Stimulated activated CD8-positive, alpha-beta memory T cell treated with anti-CD3 and anti-CD28 coated beads, Interleukin-2, amount 100 ng/mL, for 1 hour (primary cell): ENCODE results near the gene CATSPER3.

Source experiments
- DNase-seq, 2 donors: peaks; one replicate each; pipeline ENCODE4 v3.0.0-alpha.2; 2020; ENCODE audit warnings: low read depth in 2 of 2

The CATSPER3 gene

DNA sequence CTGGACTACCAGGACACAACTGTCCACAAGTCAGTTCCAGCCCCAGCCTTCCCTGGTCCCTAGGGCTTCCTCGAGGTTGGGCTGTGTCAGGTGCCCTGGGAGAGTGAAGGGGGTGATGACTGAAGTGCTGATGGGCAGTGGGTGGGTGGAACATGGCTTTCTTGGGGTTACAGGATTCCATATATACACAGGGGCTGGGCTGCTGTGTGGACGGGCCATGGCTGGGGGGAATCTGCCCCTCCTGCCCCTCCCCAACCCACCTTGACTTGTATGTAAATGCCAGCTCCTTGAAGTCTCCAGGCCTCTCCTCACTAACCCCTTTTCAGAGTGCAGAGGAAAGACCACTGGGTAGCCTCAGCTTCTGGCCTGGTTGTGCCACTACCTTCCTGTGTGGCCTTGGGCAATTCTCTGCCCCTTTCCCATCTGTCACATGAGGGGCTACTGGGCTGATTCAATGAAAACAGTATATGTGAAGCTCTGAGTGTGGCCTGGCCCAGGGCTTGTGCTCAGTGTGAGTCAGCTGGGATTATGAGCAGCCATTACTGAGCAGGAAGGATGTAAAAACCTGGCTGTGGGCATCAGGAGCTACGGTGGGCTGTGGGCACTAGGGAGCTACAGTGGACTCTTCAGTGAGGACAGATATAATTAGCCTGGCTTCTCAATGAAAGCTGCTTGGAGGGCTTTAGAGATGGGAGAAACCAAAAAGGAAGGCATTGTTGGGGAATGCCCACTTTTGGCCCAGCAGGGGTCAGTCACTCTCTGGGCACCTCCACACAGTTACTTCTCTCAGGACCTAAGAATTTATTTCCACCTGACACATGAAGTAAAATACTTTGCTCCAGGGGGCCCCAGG, 43.0 kb downstream of the CATSPER3 start:
- no peak for DNase-seq

DNA sequence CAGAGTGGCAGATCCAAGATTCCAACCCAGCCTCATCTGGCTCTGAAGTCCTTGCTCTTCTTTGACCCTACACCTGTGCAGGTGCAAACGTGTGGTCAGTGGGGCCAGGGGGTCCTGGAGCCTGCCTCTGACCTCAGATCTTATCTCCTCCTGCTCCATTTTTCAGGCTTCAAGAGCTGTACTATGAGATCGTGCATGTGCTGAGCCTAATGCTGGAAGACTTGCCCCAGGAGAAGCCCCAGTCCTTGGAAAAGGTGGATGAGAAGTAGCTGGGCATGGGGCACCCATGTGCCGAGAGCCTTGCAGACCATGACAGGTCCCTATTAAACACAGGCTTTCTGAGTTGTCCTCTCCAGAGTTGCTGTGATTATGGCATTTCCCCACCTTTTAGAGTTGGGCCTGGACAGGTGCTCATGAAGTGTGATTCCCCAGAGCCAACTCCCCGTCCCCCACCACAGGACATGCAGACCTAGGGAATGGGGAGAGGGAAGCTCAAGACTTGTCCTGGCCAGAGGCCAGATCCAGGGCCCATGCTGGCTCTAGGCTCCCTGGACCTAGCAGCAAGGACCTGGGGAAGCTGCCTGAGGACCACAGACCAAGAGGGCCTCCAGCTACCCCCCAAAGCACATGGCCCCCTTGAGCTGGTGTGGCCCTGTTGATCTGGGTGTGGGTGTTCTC, 43.8 kb downstream of the CATSPER3 start:
- DNase-seq, result no peak

DNA sequence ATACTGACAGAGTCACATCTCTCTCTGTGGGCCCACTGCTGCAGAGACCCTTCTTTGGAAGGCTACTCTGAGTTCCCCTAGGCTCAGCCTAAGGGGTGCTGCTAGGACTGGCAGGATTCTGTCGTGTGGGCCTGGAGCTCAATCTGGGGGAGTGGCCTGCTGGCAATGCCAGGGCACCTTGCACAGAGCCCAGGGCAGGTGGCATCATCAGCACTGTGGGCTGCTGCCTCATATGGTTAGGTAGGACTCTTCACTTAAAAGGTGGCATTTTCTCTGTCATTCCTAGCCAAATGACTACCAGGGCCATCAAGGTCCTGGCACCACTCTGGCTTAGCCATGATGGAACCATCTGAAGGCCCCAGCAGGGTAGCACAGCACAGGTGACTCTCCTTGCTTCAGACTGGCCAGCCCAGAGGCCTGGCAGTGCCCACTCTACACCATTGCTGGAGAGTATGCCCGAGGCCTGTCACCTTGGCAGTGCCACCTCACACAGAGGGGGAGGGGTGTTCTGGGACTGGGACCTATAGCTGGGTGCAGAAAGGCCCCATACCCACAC, 44.4 kb downstream of the CATSPER3 start:
- DNase-seq, result no peak

DNA sequence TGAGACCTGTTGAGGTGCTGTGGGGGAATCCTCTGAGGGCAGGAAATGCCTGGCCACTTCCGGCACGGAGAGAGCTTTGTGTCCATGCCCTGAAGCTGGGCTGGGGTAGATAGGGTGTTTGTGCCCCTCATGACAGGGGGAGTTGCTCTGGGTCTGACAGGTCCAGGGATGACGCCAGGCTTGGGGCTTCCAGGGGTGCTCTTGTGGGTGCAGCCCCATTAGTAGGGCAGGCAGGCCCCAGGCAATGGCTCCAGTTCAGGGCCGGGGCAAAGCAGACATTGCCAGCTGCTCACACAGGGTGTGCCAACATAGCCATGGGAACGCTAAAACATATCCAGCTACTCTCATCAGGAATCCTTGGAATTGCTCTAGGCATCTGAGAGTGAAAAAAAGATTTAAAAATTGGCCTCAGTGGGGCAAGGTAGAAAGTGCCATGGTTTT, 45.3 kb downstream of the CATSPER3 start:
- DNase-seq, result no peak

DNA sequence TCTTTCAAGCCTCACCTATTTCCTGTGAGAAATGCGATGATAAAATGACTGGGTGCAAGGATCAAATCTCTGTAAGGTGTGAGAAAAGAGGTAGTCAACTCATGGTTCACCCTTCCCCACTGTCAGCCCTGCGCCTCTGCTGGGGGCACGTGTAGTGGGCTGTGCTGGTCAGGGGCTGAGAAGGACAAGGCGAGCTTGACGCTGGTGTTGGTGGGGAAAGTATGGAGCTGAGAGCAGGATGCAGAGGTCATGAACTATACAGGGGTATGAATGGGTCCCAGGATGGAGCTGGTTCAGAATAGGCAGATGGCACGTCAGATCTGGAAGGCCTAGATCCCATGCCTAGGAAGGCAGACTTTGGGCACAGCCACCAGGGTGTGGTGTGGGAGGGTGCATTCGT, 45.7 kb downstream of the CATSPER3 start:
- no peak for DNase-seq

DNA sequence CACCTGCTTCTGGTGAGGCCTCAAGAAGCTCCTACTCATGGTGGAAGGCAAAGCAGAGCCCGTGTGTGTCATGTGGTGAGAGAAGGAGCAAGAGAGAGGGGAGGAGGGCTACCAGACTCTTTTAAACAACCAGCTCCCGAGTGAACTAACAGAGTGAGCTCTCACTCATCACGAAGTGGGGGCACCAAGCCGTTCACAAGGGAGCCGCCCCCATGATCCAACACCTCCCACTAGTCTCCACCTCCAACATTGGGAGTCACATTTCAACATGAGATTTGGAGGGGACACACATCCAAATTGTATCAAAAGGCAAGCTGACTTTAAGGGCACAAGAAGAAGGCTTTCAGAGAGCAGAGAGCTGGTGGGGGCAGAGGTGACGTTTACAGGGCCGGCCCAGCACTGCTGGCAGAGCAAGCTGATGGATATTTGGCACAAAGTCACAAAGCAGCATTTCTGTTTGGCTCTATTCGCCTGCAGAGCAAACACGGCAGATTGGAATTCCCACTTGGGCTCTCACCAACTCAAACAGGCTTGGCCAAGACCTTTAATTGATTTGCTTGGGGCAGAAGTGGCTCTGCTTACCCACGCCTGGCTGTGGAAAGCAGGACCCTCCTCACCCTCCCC, 46.4 kb downstream of the CATSPER3 start:
- no peak for DNase-seq

DNA sequence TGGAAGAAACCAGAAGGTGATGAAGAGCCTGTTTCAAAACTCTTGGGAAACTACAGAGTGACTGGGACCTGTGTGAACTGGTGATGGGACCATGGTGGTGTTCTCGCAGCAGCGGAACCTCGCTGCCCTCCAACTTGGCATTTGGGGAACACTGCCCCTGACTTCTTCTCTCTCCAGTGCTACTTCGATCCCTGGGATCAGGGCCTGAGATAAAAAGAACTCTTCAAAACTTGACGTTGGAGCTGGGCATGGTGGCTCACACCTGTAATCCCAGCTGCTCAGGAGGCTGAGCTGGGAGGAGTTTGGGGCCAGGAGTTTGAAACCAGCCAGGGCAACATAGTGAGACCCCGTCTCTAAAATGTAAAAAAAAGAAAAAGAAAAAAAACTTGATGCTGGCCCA, 48.2 kb downstream of the CATSPER3 start:
- no peak for DNase-seq

DNA sequence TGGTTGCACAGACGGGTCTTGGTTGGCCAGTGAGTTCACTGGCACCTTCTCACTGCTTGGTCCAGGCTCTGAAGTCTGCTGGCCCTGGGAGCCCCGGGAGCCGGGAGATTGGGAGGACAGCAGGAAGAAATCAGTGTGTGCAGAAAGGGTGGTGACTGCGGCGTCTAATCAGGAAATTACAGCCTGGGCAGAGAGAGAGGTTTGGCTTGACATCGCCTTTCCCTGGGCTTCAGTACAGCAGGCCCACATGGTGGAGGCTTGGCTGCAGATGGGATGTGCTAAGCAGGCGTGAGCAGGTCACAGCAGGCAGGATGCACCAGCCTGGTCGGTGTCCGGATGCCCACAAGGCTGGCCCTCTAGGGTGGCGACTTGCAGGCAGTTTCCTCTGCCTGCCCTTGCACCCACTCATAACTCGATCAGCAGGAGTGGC, 49.2 kb downstream of the CATSPER3 start:
- DNase-seq, result no peak

DNA sequence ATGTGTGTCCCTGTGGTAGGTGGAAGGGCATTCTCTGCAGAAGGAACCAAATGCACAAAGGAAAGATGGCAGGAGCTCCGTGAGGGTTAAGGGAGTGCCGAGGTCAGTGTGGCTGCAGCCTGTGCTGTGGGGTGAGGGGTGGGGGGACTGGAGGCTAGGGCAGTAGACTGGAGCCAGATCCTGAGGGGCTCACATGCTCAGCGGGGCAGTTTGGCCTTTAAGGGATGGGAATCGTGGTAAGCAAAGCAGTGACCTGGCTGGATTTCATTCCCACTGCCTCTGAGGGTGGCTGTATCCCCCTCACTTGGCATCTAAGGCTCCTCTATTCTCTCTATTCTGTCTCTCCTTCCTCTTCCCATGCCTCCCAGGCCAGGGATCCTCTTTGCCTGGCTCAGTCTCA, 50.8 kb downstream of the CATSPER3 start:
- no peak for DNase-seq

DNA sequence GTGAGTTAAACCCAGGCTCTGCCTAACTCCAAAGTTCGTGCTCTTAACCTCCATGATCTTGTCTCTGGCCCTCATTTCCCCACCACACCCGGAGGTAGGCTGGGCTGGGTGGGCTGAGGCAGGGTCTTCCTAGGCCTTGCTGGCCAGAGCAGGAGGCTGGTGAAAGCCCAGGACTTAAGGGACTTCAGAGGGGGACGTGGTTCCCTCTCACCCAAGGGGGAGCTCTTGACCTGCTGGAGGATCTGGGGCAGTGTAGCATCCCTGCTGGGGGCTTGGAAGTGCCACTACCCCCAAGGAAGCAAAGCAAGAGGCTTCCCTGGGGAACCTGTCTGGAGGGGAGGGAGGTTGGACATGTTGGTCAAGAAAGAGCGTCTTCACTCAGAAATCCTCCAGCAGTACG, 51.6 kb downstream of the CATSPER3 start:
- no peak for DNase-seq

DNA sequence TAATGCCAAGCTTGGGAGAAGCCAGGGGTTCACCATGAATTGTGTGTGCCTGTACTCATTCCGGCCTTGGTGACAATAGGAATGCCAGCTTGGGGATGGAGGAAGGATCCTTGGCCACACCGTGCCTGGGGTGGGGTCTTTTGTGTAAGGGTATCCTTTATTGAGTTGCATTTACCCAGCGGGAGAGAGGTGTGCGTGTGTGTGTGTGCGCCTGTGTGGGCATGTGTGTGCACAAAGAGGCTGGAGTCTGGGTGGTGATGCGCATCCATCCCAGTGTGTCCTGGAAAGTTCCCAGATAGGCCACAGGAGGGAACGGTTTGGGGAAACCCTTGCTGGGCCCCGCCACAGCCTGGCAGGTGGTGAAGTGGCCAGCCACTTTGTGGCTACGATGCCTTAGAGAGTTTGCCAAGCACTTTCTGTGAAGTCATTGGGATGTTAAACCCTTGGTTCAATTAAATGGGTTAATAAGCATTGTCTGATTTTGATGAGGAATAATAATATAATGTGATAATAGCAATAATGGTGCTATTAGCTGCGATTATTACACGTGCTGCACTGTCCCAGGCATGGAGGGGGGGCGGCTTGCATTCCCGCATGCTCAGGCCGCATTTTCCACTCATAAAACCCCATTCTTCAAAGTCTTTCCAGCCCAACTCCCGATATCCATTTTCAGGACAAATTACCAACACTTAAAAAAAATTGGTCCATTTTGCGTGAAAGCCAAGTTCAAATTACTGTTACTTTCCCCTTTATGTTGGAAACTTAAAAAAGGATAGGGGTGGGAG, 52.6 kb downstream of the CATSPER3 start:
- no peak for DNase-seq

DNA sequence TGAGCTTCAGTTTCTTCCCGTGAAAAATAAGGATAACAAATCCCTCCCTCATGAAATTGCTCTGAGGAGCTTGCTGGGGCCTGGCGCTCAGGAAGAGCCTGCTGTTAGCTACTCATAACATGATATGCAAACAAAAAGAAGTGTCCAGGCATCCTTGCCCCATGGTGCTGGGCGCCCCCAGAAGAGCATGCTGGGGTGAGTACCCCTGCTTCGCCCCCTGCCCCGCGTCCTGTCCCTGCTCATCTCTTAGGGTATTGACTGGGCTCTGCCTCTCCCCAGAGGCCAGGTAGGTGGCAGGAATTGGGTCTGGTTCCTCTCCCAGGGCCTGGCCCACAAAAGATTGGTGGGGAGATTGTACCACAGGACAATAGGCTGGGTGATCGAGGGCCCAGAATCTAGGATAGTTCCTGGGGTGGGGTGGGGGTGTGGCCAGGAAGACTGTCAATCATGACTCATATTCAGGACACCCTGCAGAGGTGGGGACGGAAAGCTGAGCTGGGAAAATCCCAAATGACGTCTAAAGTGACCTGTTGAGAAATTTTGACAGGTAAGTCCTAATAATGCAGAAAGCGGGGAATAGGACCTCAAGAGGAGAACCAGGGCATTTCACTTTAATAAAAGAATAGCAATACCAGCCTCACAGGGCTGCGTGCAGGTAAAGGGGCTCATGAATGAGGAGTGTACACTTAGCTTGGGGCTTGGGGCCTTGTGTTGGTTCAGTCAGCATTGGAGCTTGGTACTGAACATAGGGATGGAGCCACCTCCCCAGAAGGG, 57.4 kb downstream of the CATSPER3 start:
- no peak for DNase-seq

DNA sequence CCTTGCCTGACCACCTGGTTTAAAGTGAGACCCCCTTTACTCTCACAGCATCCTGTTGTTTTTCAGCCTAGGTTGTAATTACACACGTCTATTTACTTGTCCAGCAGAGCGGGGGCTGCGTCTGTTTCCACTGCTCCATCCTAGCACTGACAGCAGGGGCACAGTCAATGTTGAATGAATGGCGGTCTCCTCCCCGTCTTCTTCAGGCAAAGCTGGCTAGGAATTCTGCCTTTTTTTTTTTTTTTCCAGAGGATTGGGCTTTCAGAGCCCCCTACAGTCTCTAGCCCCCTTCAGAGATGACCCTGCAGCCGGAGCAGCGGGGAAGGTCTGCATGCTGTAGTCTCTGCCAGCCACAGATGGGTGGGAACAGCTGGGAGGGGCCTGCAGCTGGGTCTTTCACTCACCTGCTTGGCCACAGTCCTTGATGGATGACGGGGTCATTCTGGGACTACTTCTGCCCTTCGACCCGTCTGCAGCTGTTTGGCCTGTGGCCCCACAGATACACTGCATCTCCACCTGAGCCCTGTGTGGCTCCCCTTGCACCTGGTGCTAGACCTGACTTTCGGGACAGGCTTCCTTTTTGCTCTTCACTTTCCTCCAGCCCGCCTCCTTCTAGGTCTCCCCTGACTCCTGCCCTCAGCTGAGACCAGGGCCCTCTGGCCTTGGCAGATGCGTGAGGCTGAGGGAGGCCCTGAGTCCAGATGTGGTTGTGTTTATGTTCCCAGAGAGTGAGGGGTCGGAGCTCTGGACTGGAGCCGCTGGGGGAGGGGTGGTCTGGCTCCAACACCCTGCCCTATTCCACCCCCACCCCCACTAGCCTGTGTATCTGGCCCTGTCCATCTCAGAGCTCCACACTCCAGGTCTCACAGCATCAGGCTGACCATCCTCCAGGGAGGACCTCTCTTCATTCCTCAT, 58.3 kb downstream of the CATSPER3 start:
- no peak for DNase-seq

DNA sequence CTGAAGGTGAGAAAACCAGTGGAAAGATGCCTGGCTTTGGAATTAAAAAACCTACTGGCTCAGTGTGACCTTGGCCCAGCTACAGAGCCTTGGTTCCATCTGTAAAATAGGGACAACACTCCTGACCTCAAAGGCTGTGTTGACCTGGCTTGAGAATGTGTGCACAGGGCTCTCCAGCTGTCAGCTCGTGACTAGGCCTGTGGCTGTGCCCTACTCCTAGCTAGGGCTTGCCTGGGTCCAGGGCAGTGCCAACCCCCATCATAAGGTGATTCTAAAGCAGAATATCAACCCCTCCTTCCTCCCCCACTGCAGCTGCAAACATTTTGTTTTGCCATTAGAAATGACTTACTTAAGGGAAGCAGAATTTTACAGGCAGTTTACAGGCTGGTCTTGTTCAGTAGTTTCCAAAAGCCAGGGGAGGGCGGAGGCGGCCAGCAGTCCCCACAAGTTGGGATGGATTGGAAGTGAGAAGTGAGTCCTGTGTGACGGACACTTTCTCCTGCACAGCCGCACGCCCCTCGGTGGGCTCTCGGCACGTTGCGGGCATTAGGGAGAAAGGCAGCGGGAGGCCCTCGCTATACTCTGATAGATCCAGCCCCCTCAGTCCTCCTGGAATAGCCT, 59.0 kb downstream of the CATSPER3 start:
- no peak for DNase-seq

DNA sequence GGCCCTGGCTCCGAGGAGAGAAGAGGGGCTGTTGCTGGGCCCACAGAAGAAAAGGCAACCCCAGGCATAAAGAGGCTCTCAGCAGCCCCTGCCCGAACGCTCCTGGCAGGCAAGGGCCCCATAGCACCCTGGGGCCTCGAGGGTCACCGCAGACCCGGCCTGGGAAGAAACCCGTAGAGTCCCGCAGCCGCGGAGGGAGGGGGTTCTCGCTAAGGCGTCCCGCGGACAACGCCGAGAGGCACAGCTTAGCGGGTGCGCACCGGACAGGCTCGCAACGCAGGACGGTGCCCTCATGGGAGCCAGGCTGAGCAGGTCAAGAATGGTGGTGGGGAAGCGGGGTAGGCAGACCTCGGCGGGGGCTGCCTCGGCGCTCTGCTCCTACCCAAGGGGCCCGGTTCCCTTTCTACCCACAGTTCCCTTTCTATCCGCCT, 59.6 kb downstream of the CATSPER3 start:
- no peak for DNase-seq

DNA sequence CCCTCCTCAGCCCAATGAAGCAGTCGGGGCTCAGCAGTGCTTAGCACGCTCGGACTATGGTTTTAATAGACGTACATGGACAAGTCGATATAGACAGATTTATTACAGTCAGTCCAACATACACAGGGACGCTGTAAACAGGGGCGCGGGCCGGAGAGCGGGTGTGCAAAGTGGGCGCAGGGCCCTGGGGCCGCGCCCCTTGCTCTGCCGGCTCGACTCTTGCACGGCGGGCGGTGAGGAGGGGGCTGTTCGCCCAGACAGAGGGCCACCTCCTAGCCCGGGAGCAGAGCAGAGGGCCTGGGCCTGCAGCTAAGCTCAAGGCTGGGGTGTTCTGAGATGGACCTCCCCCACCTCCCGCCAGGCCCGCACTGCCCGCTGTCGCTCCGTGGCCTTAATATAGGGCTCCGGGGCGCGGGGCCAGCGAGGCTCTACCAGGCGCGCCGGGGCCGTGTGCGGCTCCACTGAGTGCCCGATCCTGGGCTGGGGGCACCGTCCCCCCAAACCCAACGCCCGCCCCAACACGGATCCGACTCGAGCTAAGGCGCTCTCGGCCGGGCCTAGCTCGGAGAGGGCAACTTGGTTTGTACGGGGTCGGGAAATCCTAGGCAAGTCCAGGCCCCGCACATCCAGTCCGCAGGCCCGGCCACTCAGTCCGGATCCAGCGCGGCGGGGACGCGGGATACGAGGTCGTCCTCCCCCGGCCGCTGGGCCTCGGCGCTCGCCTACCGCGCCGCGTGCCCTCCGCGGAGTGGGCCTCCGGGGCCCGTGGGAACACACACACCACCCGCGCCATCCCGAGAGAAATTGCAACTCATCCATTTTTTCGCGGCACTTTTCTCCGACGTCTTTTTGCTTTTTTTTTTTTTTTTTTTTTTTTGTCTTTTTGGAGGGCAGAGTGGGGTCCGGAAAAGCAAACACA, 60.2 kb downstream of the CATSPER3 start:
- DNase-seq, result no peak

DNA sequence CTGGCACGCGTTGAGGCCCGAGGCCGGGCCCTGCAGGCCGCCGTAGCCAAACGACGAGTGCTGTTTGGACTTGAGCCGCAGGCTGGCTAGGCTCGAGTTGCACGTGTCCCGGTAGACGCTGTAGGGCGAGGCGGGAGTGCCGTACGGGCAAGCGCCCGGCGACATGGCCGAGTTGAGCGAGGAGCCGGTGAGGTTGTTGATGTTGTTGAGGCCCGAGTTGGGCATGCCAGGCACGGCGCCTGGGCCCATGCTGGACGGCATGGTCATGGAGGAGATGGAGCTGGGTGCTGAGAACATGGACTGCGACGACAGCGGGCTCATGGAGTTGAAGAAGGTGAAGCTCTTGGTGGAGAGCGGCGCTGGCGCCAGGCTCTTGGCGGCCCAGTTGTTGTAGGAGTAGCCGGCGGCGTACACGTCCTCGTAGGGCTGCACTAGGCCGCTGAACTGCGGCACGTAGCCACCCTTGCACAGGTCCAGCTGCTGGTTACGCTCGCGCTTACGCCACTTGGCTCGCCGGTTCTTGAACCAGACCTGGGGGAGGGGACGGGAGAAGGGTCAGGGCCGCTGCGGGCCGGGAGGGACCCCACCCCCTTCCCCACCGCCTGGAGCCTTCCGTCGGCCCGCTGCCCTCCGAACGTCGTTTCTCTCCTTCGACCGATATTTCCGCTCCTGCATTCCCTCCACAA, 61.2 kb downstream of the CATSPER3 start:
- DNase-seq, result no peak
